ENCODE data around the gene KCNMB1.
A peak's percentile ranks its signal among the peaks of the same experiment; 100 is the strongest.

KCNMB1 gene

GRCh38 chr5:170353011-170353761, 36.0 kb downstream of the KCNMB1 start:
- DNase-seq (ENCODE audit: low read depth, low spot score) = peak; percentile 26
- no peak overlapping the region for H3K9ac ChIP-seq (ENCODE audit: insufficient read length)
- no peaks in the 10 kb centered on the region for H3K9me3 ChIP-seq (ENCODE audit: low read depth, low read length)
- no peak overlapping the region for H3K4me3 ChIP-seq
- H3K27ac ChIP-seq = no peak overlapping the region
- H3K36me3 ChIP-seq (ENCODE audit: insufficient read depth, low read length) = no peaks in the 10 kb centered on the region
- TF ChIP-seq FOXP2 (optimal IDR thresholded peaks at IDR 0.05; ENCODE audit: control extremely low read depth, extremely low read length, insufficient read depth) = no peak
- TF ChIP-seq POLR2AphosphoS5 (IDR thresholded peaks at IDR 0.05; ENCODE audit: borderline replicate concordance, low read depth, low read length) = no peak
- no peak for TF ChIP-seq EZH2 (IDR thresholded peaks at IDR 0.05)

- Histone ChIP-seq H3K4me3 (no peak overlapping the region), H3K27ac (no peak overlapping the region), H3K36me3 (ENCODE audit: insufficient read depth, low read length) (no peaks in the 10 kb centered on the region), H3K9me3 (ENCODE audit: low read depth, low read length) (no peaks in the 10 kb centered on the region), H3K9ac (ENCODE audit: insufficient read length) (no peak overlapping the region)
- no peak for DNase-seq (ENCODE audit: low read depth, low spot score)
- TF ChIP-seq EZH2 (IDR thresholded peaks at IDR 0.05) = no peak
Observed at GRCh38 chr5:170348137-170348633, 41.0 kb downstream of the KCNMB1 start.

- no peak for TF ChIP-seq POLR2AphosphoS5 (IDR thresholded peaks at IDR 0.05; ENCODE audit: borderline replicate concordance, low read depth, low read length)
- TF ChIP-seq FOXP2 (optimal IDR thresholded peaks at IDR 0.05; ENCODE audit: control extremely low read depth, extremely low read length, insufficient read depth) = no peak
- TF ChIP-seq EZH2 (IDR thresholded peaks at IDR 0.05) = no peak
- no peak overlapping the region for H3K9ac ChIP-seq (ENCODE audit: insufficient read length)
- DNase-seq (ENCODE audit: low read depth, low spot score) = no peak
Observed at GRCh38 chr5:170347022-170347567, 42.1 kb downstream of the KCNMB1 start.

GRCh38 chr5:170345971-170346370, 43.2 kb downstream of the KCNMB1 start:
- no peak overlapping the region for H3K9ac ChIP-seq (ENCODE audit: insufficient read length)
- no peaks in the 10 kb centered on the region for H3K9me3 ChIP-seq (ENCODE audit: low read depth, low read length)
- no peak for DNase-seq (ENCODE audit: low read depth, low spot score)
- H3K36me3 ChIP-seq (ENCODE audit: insufficient read depth, low read length) = no peaks in the 10 kb centered on the region
- H3K4me3 ChIP-seq = no peak overlapping the region
- no peak overlapping the region for H3K27ac ChIP-seq
- no peak for TF ChIP-seq FOXP2 (optimal IDR thresholded peaks at IDR 0.05; ENCODE audit: control extremely low read depth, extremely low read length, insufficient read depth)

More at GRCh38 chr5:170347022-170347567, 42.1 kb downstream of the KCNMB1 start:
- no peaks in the 10 kb centered on the region for H3K9me3 ChIP-seq (ENCODE audit: low read depth, low read length)
- H3K36me3 ChIP-seq (ENCODE audit: insufficient read depth, low read length) = no peaks in the 10 kb centered on the region
- H3K27ac ChIP-seq = no peak overlapping the region
- H3K4me3 ChIP-seq = no peak overlapping the region

- Histone ChIP-seq H3K27ac (no peak overlapping the region), H3K4me3 (no peak overlapping the region), H3K9me3 (ENCODE audit: low read depth, low read length) (no peaks in the 10 kb centered on the region), H3K9ac (ENCODE audit: insufficient read length) (no peak overlapping the region), H3K36me3 (ENCODE audit: insufficient read depth, low read length) (no peaks in the 10 kb centered on the region)
- no peak for DNase-seq (ENCODE audit: low read depth, low spot score)
- TF ChIP-seq FOXP2 (optimal IDR thresholded peaks at IDR 0.05; ENCODE audit: control extremely low read depth, extremely low read length, insufficient read depth) = no peak
- no peak for TF ChIP-seq EZH2 (IDR thresholded peaks at IDR 0.05)
- TF ChIP-seq POLR2AphosphoS5 (IDR thresholded peaks at IDR 0.05; ENCODE audit: borderline replicate concordance, low read depth, low read length) = no peak
Observed at GRCh38 chr5:170343177-170343576, 46.0 kb downstream of the KCNMB1 start.

- Histone ChIP-seq H3K9me3 (ENCODE audit: low read depth, low read length) (no peaks in the 10 kb centered on the region), H3K9ac (ENCODE audit: insufficient read length) (no peak overlapping the region), H3K36me3 (ENCODE audit: insufficient read depth, low read length) (no peaks in the 10 kb centered on the region), H3K27ac (no peak overlapping the region), H3K4me3 (no peak overlapping the region)
- no peak for DNase-seq (ENCODE audit: low read depth, low spot score)
- no peak for TF ChIP-seq FOXP2 (optimal IDR thresholded peaks at IDR 0.05; ENCODE audit: control extremely low read depth, extremely low read length, insufficient read depth)
- TF ChIP-seq EZH2 (IDR thresholded peaks at IDR 0.05) = no peak
Observed at GRCh38 chr5:170342153-170342725, 46.9 kb downstream of the KCNMB1 start.

- H3K9me3 ChIP-seq (ENCODE audit: low read depth, low read length) = no peaks in the 10 kb centered on the region
- no peak overlapping the region for H3K4me3 ChIP-seq
- H3K27ac ChIP-seq = no peak overlapping the region
- no peak for DNase-seq (ENCODE audit: low read depth, low spot score)
- H3K9ac ChIP-seq (ENCODE audit: insufficient read length) = no peak overlapping the region
- H3K36me3 ChIP-seq (ENCODE audit: insufficient read depth, low read length) = no peaks in the 10 kb centered on the region
- TF ChIP-seq POLR2AphosphoS5 (IDR thresholded peaks at IDR 0.05; ENCODE audit: borderline replicate concordance, low read depth, low read length) = no peak
- no peak for TF ChIP-seq FOXP2 (optimal IDR thresholded peaks at IDR 0.05; ENCODE audit: control extremely low read depth, extremely low read length, insufficient read depth)
- no peak for TF ChIP-seq EZH2 (IDR thresholded peaks at IDR 0.05)
Observed at GRCh38 chr5:170341545-170341944, 47.6 kb downstream of the KCNMB1 start.

GRCh38 chr5:170339780-170340167, 49.4 kb downstream of the KCNMB1 start:
- TF ChIP-seq POLR2AphosphoS5 (IDR thresholded peaks at IDR 0.05; ENCODE audit: borderline replicate concordance, low read depth, low read length) (no peak), EZH2 (IDR thresholded peaks at IDR 0.05) (no peak), FOXP2 (optimal IDR thresholded peaks at IDR 0.05; ENCODE audit: control extremely low read depth, extremely low read length, insufficient read depth) (no peak)
- H3K4me3 ChIP-seq = no peak overlapping the region
- H3K27ac ChIP-seq = no peak overlapping the region
- no peak overlapping the region for H3K9ac ChIP-seq (ENCODE audit: insufficient read length)
- H3K9me3 ChIP-seq (ENCODE audit: low read depth, low read length) = no peaks in the 10 kb centered on the region
- DNase-seq (ENCODE audit: low read depth, low spot score) = no peak
- no peaks in the 10 kb centered on the region for H3K36me3 ChIP-seq (ENCODE audit: insufficient read depth, low read length)
